Kidney (tissue), 14 donors: ENCODE results near the gene STXBP5. TPM values are rescaled to one million over a fixed set of nuclear protein-coding genes. Genes with fewer than 3 reads are reported as not detected.
A peak's percentile ranks its signal among the peaks of the same experiment; 100 is the strongest.

Source experiments
- DNase-seq, 5 donors: peaks; one replicate each; pipeline ENCODE4 v3.0.0-alpha.2; 2013 to 2020
- FAIRE-seq: peaks from 2 replicates; lab custom pipeline; 2012; peaks lifted over from hg19 to GRCh38; lab: Jason Lieb, UNC
- H3K27ac ChIP-seq, 2 donors: one replicate each; pipeline ENCODE4 v1.7.0; 2013; ENCODE audit warnings: low read depth in 2 of 2, low read length in 2 of 2, inconsistent platforms in 1 of 2
- H3K27me3 ChIP-seq: one replicate; pipeline ENCODE4 v1.7.1; 2013; ENCODE audit warnings: low read length, inconsistent platforms; ENCODE audit not compliant: control insufficient read depth, insufficient read depth
- H3K36me3 ChIP-seq, 3 donors: one replicate each; pipeline versions ENCODE4 v1.7.0 to v1.7.1; 2013; ENCODE audit warnings: low read length in 3 of 3, control low read depth in 1 of 3, inconsistent platforms in 1 of 3; ENCODE audit not compliant: insufficient read depth in 3 of 3, control insufficient read depth in 2 of 3
- H3K4me1 ChIP-seq, 3 donors: one replicate each; pipeline versions ENCODE4 v1.7.0 to v1.7.1; 2013; ENCODE audit warnings: low read length in 3 of 3, inconsistent platforms in 1 of 3, low read depth in 1 of 3; ENCODE audit not compliant: control insufficient read depth in 2 of 3, insufficient read depth in 2 of 3
- H3K4me3 ChIP-seq, 3 donors: one replicate each; pipeline versions ENCODE4 v1.7.0 to v1.8.1; 2013; ENCODE audit warnings: low read length in 3 of 3, control low read depth in 1 of 3, inconsistent platforms in 1 of 3
- H3K9ac ChIP-seq, 3 donors: one replicate each; pipeline versions ENCODE4 v1.7.0 to v1.7.1; 2013; ENCODE audit warnings: low read length in 3 of 3, control low read depth in 1 of 3, inconsistent platforms in 1 of 3
- H3K9me3 ChIP-seq, 3 donors: one replicate each; pipeline versions ENCODE4 v1.7.0 to v1.7.1; 2013; ENCODE audit warnings: low read length in 3 of 3, control low read depth in 1 of 3, inconsistent platforms in 1 of 3; ENCODE audit not compliant: control insufficient read depth in 2 of 3, insufficient read depth in 1 of 3
- intact Hi-C: fragments of 100-400 bp; cut with DNase I; formaldehyde crosslinking; loops from one replicate; pipeline ENCODE4 v1.11.1; 2022
- polyA plus RNA-seq: library from polyadenylated mRNA; stranded (reverse); fragments of 350-450 nt; fragmentation: Illumina TruSeq; extraction: RNeasy Lipid Tissue Mini Kit (QIAGEN cat#74804); gene quantifications from one replicate; pipeline ENCODE4 v1.2.3, GENCODE V29; 2014; ENCODE audit warnings: low read depth, low replicate concordance; ENCODE audit not compliant: insufficient read depth
- total RNA-seq: library from RNA; stranded (reverse); fragmentation: NEBNext Ultra II Directional; extraction: Animal tissue kit (Norgen Biotek cat#: 25700); gene quantifications from one replicate; pipeline ENCODE4 v1.2.1, GENCODE V29; 2021
- TF ChIP-seq, protein P1 (sequence below): IDR thresholded peaks from 3 replicates; pipeline ENCODE4 v1.5.1; 2012; ENCODE audit warnings: mild to moderate bottlenecking, moderate library complexity, borderline replicate concordance; ENCODE audit not compliant: insufficient read depth; ENCODE audit errors: extremely low read depth
- donor health status: control.
- donor health status: control.
- donor health status: control.
- donor health status: control.
- donor health status: control.
- donor health status: DM: yes; HTN: yes; CAD: no.
- donor health status: Normal renal cell carcinoma (clear cell type).

Gene STXBP5
- total and polyA plus RNA-seq, 2 donors from 2014 or later = 2.0 to 13.6 TPM

DNA sequence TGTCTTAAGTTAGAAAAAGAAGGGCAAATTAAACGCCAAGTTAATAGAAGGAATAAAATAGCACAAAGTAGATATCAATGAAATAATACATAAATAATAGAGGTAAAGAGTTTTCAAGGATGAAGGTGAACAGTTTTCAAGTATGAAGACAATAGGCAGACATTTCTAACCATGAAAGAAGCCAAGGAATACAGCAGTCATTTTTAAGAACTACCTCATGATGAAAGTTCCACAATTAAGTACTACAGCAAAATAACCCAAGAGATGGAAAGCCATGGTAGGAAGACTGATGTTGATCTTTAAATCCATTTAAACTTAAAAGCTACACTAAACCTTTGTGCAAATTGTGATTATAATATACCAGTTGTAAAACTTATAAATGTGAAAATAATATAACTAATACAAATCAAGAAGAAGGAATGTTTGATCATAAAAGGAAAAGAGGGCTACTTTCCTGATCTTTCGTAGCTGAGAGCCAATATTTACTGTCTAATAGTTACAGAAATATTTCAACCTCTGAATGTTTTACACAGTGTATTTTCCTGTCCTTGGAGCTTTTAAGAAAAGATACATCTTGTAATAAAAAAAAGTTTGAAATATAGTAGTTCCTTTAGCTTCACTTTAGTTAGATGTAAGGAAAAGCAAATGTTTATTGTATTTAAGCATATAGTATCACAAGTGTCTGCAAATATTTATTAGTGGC lies 143.1 kb downstream of the STXBP5 start:
- TF ChIP-seq, protein P1, sequence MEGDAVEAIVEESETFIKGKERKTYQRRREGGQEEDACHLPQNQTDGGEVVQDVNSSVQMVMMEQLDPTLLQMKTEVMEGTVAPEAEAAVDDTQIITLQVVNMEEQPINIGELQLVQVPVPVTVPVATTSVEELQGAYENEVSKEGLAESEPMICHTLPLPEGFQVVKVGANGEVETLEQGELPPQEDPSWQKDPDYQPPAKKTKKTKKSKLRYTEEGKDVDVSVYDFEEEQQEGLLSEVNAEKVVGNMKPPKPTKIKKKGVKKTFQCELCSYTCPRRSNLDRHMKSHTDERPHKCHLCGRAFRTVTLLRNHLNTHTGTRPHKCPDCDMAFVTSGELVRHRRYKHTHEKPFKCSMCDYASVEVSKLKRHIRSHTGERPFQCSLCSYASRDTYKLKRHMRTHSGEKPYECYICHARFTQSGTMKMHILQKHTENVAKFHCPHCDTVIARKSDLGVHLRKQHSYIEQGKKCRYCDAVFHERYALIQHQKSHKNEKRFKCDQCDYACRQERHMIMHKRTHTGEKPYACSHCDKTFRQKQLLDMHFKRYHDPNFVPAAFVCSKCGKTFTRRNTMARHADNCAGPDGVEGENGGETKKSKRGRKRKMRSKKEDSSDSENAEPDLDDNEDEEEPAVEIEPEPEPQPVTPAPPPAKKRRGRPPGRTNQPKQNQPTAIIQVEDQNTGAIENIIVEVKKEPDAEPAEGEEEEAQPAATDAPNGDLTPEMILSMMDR = no peak
- H3K27ac ChIP-seq = no peak overlapping the region
- intact Hi-C loops = no loop called here
- DNase-seq (no peak), FAIRE-seq (no peak)
- H3K4me1 ChIP-seq = no peaks in the 10 kb centered on the region
- no peaks in the 10 kb centered on the region for H3K36me3 ChIP-seq
- H3K27me3 ChIP-seq = no peaks in the 10 kb centered on the region
- H3K4me3 ChIP-seq = no peak overlapping the region
- H3K9me3 ChIP-seq = no peaks in the 10 kb centered on the region
- no peak overlapping the region for H3K9ac ChIP-seq

DNA sequence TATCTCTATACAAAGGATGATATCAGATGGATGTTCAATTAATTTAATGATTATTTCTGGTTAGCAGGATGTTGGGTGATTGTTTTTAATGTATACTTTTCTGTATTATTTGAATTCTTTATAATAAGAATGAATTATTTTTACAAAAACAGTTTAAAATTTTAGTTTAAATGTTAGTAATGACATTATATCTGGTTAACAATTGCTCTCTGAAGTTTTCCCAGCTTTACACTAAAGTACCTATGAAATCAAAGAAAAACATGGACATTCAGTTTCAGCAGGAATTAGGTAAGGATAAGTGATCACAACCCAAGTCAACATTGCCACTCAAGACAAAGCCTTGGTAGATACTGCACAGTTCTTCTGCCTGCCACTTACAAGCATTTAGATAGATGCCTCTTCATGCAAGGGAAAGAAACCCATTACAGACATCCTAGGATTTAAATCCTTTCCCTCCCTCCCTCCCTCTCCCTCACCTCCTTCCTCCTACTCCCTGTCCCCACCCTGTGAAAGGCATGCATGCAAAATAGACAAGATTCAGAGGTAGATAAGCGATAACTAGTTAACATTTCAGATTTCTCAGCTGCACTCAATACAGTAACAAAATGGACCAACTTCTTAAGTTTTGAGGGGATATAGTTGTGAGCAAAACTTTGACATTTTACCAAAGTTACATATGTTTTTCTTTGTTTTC lies 143.8 kb downstream of the STXBP5 start:
- Histone ChIP-seq H3K4me3 (no peak overlapping the region), H3K4me1 (no peaks in the 10 kb centered on the region), H3K9ac (no peak overlapping the region), H3K9me3 (no peaks in the 10 kb centered on the region), H3K27ac (no peak overlapping the region), H3K36me3 (no peaks in the 10 kb centered on the region), H3K27me3 (no peaks in the 10 kb centered on the region)
- TF ChIP-seq, protein P1 = no peak
- FAIRE-seq (no peak), DNase-seq (peak in 1 of 5 donors; percentile 5)
- intact Hi-C loops = no loop called here

DNA sequence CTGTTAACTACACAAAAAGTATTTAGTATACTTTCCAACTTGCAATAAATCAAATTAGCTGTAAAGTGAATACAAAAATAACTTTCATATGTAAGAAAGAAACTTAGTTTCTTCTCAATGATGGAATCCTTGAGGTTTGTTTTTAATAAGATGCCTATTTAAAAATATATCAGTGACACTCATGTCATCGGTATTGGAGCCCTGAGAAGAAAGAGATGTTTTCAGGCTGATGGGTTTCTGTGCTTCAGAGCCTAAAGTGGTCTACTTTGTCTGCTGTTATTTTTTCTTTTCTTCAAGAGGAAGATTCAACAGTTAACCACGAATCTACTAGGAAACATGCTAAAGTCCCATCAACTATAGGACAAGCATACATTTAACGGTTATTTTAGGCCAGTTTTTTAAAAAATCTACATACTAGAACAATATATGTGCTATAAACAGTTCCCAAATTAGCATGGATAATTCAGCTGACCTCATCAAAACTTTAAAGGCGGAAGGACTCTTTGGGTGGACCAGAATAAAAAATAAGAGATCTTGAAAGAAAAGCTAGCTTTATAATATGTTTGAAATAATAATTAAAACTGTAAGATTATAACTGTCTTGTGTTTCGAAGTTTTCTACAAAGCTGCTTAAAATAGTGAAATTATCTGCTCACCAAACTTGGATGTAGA lies 157.2 kb downstream of the STXBP5 start:
- H3K36me3 ChIP-seq = peaks cover 0 to 4% (median 0%) of the 10 kb centered on the region in 3 donors
- DNase-seq (no peak), FAIRE-seq (peak; percentile 13)
- intact Hi-C loops = no loop called here
- no peaks in the 10 kb centered on the region for H3K4me1 ChIP-seq
- no peak overlapping the region for H3K9ac ChIP-seq
- TF ChIP-seq, protein P1 = no peak
- no peaks in the 10 kb centered on the region for H3K9me3 ChIP-seq
- H3K4me3 ChIP-seq = no peak overlapping the region
- no peak overlapping the region for H3K27ac ChIP-seq
- H3K27me3 ChIP-seq = no peaks in the 10 kb centered on the region
